Measurements from ENCODE around the gene ORC2. TPM values are rescaled to one million over a fixed set of nuclear protein-coding genes. Genes with fewer than 3 reads are reported as not detected.
A peak's percentile ranks its signal among the peaks of the same experiment; 100 is the strongest.

ORC2 gene
- total and polyA plus RNA-seq, 10 of the 15 experiments (the other 5 are each of a cell fraction or from before 2014, with no cell fraction given): 6.1 to 36.9 (median 17.6) TPM

DNA sequence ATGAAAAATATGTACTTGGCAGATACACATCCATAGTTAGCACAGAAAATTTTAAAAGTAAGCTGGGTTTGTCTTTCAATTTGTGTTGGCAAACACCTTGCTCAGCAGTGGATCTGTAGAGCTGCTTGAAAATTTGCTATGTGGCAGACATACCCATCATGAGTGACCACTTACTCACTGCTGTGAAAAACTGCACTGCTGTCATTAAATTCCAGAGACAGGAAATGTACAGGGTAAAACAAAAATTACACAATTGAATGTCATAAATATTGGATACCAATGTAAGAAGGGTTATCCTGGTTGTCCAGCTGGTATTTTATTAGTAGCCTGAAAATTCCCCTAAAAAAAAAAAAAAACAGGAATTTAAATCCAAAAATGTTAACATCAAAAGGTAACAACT, 49.8 kb downstream of the ORC2 start:
- ATAC-seq: no peak
- no peak for DNase-seq (ENCODE audit: low read depth, low spot score)
- no TSS peak for BruUV-seq (replicated peaks)
- H3K4me3 ChIP-seq: no peak overlapping the region
- H3K9ac ChIP-seq (ENCODE audit: control insufficient read depth, insufficient read depth, low read length): no peak overlapping the region
- H4K20me1 ChIP-seq (ENCODE audit: control insufficient read depth, insufficient read depth): no peaks in the 10 kb centered on the region
- intact Hi-C loops (cut with micrococcal nuclease; ENCODE audit: unreplicated experiment) (no loop called here), in situ Hi-C loops (cut with MboI) (no loop called here)
- no peak for FAIRE-seq
- RAD21 ChIA-PET (ENCODE audit: unreplicated experiment): interaction anchor here (1.0 to 1.9 kb wide), 4 partner anchors 10 to 319 kb away, joined by 3 to 5 read pairs (median 4); no protein-coding TSS in a partner anchor
- no peak overlapping the region for H3K27ac ChIP-seq (ENCODE audit: control insufficient read depth, insufficient read depth)
- H3K4me2 ChIP-seq (ENCODE audit: control insufficient read depth, insufficient read depth): no peak overlapping the region
- peaks cover 0 to 26% of the 10 kb centered on the region in 2 experiments for H3K36me3 ChIP-seq (ENCODE audit: control insufficient read depth in 2 of 2, insufficient read depth in 2 of 2, low read length in 1 of 2)
- POLR2A ChIA-PET: interaction anchor here (0.6 kb wide), 1 partner anchor 88 kb away, joined by 3 read pairs; no protein-coding TSS in a partner anchor
- no peaks in the 10 kb centered on the region for H3K4me1 ChIP-seq (ENCODE audit: control insufficient read depth, insufficient read depth, low read length)
- CTCF ChIA-PET: interaction anchor here (1.1 to 1.7 kb wide), 4 partner anchors 12 to 263 kb away, joined by 3 to 5 read pairs (median 4); no protein-coding TSS in a partner anchor
- SMC1A ChIA-PET (ENCODE audit: uncharacterized antibody, unreplicated experiment): interaction anchor here (0.7 to 1.6 kb wide), 3 partner anchors 8 to 154 kb away, joined by 3 to 6 read pairs (median 4); no protein-coding TSS in a partner anchor
- no peaks in the 10 kb centered on the region for H3K9me3 ChIP-seq (replicated peaks; ENCODE audit: control insufficient read depth, insufficient read depth, low read length)
- H3K79me2 ChIP-seq (ENCODE audit: control insufficient read depth, insufficient read depth, low read length): no peaks in the 10 kb centered on the region
- H3K27me3 ChIP-seq (replicated peaks in 1 of 2; ENCODE audit: control insufficient read depth in 2 of 2, insufficient read depth in 2 of 2, low read length in 1 of 2): no peaks in the 10 kb centered on the region
- TF ChIP-seq BCL3 (IDR thresholded peaks at IDR 0.05; ENCODE audit: borderline replicate concordance, insufficient read depth, low read depth, low read length, poor library complexity, severe bottlenecking) (peak; percentile 69), ATF3 (IDR thresholded peaks at IDR 0.05; ENCODE audit: borderline replicate concordance, extremely low read depth, low read depth, low read length) (no peak)
- H2AFZ ChIP-seq (ENCODE audit: control insufficient read depth, low read depth, low read length): no peak overlapping the region

DNA sequence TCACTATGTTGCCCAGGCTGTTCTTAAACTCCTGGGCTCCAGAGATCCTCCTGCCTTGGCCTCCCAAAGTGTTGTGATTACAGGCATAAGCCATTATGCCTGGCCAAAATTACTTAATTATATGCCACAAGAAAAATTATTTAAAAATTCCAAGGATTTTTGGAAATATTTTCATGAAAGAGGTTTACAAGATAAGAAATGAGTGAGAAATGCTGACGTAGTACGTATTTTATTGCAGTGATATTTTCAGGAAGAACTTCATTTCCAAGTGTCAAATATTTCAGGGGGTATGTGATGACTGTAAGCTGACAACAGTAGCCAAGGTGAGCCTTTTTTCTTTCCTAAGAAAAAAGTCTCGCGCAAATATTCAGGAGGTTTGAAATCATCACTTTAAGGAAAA, 53.5 kb downstream of the ORC2 start:
- Histone ChIP-seq H4K20me1 (ENCODE audit: control insufficient read depth, insufficient read depth) (no peaks in the 10 kb centered on the region), H3K27me3 (replicated peaks in 1 of 2; ENCODE audit: control insufficient read depth in 2 of 2, insufficient read depth in 2 of 2, low read length in 1 of 2) (no peaks in the 10 kb centered on the region), H3K4me1 (ENCODE audit: control insufficient read depth, insufficient read depth, low read length) (no peaks in the 10 kb centered on the region), H3K4me2 (ENCODE audit: control insufficient read depth, insufficient read depth) (no peak overlapping the region), H3K9ac (ENCODE audit: control insufficient read depth, insufficient read depth, low read length) (no peak overlapping the region), H3K79me2 (ENCODE audit: control insufficient read depth, insufficient read depth, low read length) (no peaks in the 10 kb centered on the region), H3K27ac (ENCODE audit: control insufficient read depth, insufficient read depth) (no peak overlapping the region), H3K4me3 (no peak overlapping the region), H3K36me3 (ENCODE audit: control insufficient read depth in 2 of 2, insufficient read depth in 2 of 2, low read length in 1 of 2) (peaks cover 3 to 16% of the 10 kb centered on the region in 2 experiments), H3K9me3 (replicated peaks; ENCODE audit: control insufficient read depth, insufficient read depth, low read length) (no peaks in the 10 kb centered on the region), H2AFZ (ENCODE audit: control insufficient read depth, low read depth, low read length) (no peak overlapping the region)
- DNase-seq (ENCODE audit: low read depth, low spot score) (no peak), ATAC-seq (no peak), FAIRE-seq (no peak)
- ChIA-PET RAD21 (ENCODE audit: unreplicated experiment) (interaction anchor here (1.2 to 1.4 kb wide), 2 partner anchors 159 to 267 kb away, joined by 4 read pairs; no protein-coding TSS in a partner anchor), POLR2A (interaction anchor here (0.5 to 0.7 kb wide), 4 partner anchors 12 to 161 kb away, joined by 3 to 11 read pairs (median 4); no protein-coding TSS in a partner anchor), SMC1A (ENCODE audit: uncharacterized antibody, unreplicated experiment) (interaction anchor here (0.6 to 2.0 kb wide), 3 partner anchors 151 to 258 kb away, joined by 3 to 9 read pairs (median 4); no protein-coding TSS in a partner anchor), CTCF (interaction anchor here (0.6 to 1.0 kb wide), 3 partner anchors 8 to 53 kb away, joined by 3 to 4 read pairs (median 3); no protein-coding TSS in a partner anchor)
- no peak for TF ChIP-seq RCOR1 (conservative IDR thresholded peaks at IDR 0.05; ENCODE audit: low read depth, low read length)
- TF ChIP-seq HDAC6 (IDR thresholded peaks at IDR 0.05; ENCODE audit: unreplicated experiment): no peak
- TF ChIP-seq SREBF1 (IDR thresholded peaks at IDR 0.05; ENCODE audit: low read length): no peak
- TF ChIP-seq EZH2 (IDR thresholded peaks at IDR 0.05; ENCODE audit: borderline replicate concordance, control insufficient read depth, low read depth, low read length): no peak
- no peak for TF ChIP-seq CHD2 (IDR thresholded peaks at IDR 0.05; ENCODE audit: borderline replicate concordance, low read depth, low read length)
- no peak for TF ChIP-seq SMAD1 (IDR thresholded peaks at IDR 0.05; ENCODE audit: low read depth, partially characterized antibody)
- no peak for TF ChIP-seq ZNF592 (IDR thresholded peaks at IDR 0.05)
- no TSS peak for BruUV-seq (replicated peaks)
- in situ Hi-C loops (cut with MboI): loop anchor here (5.0 kb wide), 3 partner anchors 162 to 322 kb away; partner anchors contain the start of genes HYCC2 and NDUFB3
- WGBS (ENCODE audit: insufficient coverage, insufficient replicate concordance, low lambda C conversion rate, missing lambda C conversion rate): 95% methylated on average over 4 of the region's 4 CpGs
- intact Hi-C loops (cut with micrococcal nuclease; ENCODE audit: unreplicated experiment): no loop called here

Data from GM12878 (cell line).